Stomach (tissue), 4 donors: ENCODE results near the gene CORO1A.

ENCODE experiments used
- CTCF ChIP-seq, 7 experiments: fragments of 450-650 bp in 4 of 7; fragments of 200-600 bp in 3 of 7; sonication (generic) in 3 of 7; IDR thresholded peaks; one replicate each; pipeline ENCODE4 v1.5.1; 2016 to 2019; ENCODE audit warnings: antibody characterized with exemption in 7 of 7, control low read depth in 2 of 7, mild to moderate bottlenecking in 1 of 7
- EP300 ChIP-seq: sonication (generic); formaldehyde crosslinking; IDR thresholded peaks from one replicate; pipeline ENCODE4 v1.6.1; 2017; ENCODE audit warnings: antibody characterized with exemption
- POLR2A ChIP-seq, 4 donors: fragments of 450-650 bp; IDR thresholded peaks; one replicate each; pipeline ENCODE4 v1.6.1; 2016; ENCODE audit warnings: antibody characterized with exemption in 4 of 4, control low read depth in 2 of 4, mild to moderate bottlenecking in 1 of 4, moderate library complexity in 1 of 4

GRCh38 chr16:30186444-30186781 lies 3.0 kb downstream of the CORO1A start:
- TF ChIP-seq EP300 (no peak), CTCF (IDR thresholded peaks at IDR 0.05) (no peak), POLR2A (IDR thresholded peaks at IDR 0.05) (no peak)
